Natural killer cell (primary cell): ENCODE measurements around the gene FAM184B. TPM values are rescaled to one million over a fixed set of nuclear protein-coding genes. Genes with fewer than 3 reads are reported as not detected.

Experiments used
- ATAC-seq, 3 donors: fragments of 150-1000 bp in 2 of 3; fragments of 200-7000 bp in 1 of 3; cut with Tn5 transposase; 1 replicate in 1 of 3; 2 replicates in 2 of 3; pipeline ENCODE4 v1.10.0; 2021; ENCODE audit warnings: mild to moderate bottlenecking in 2 of 3, moderate library complexity in 2 of 3
- DNase-seq, 2 donors: peaks; one replicate each; pipeline versions ENCODE4 v3.0.0 to v3.0.0-alpha.2; 2013 to 2021; ENCODE audit warnings: mixed read lengths in 1 of 2
- H3K27ac ChIP-seq: one replicate; pipeline ENCODE4 v1.5.1; 2013; ENCODE audit warnings: mild to moderate bottlenecking, low read length
- H3K27me3 ChIP-seq: one replicate; pipeline ENCODE4 v1.6.1; 2013; ENCODE audit warnings: low read length; ENCODE audit not compliant: control insufficient read depth, insufficient read depth
- H3K36me3 ChIP-seq: one replicate; pipeline ENCODE4 v1.6.1; 2013; ENCODE audit warnings: low read length; ENCODE audit not compliant: control insufficient read depth, insufficient read depth
- H3K4me1 ChIP-seq: one replicate; pipeline ENCODE4 v1.6.1; 2013; ENCODE audit warnings: low read length; ENCODE audit not compliant: control insufficient read depth, insufficient read depth
- H3K4me3 ChIP-seq: one replicate; pipeline ENCODE4 v1.5.1; 2013; ENCODE audit warnings: low read length
- H3K9me3 ChIP-seq: one replicate; pipeline ENCODE4 v1.6.1; 2013; ENCODE audit warnings: low read length; ENCODE audit not compliant: control insufficient read depth, insufficient read depth
- H3K27ac Mint-ChIP-seq, 2 donors: one replicate each; pipeline ENCODE4 v1.8.0; 2022; ENCODE audit warnings: mild to moderate bottlenecking in 2 of 2, mixed read lengths in 2 of 2, moderate library complexity in 1 of 2
- H3K27me3 Mint-ChIP-seq, 2 donors: one replicate each; pipeline ENCODE4 v1.8.0; 2022; ENCODE audit warnings: low read depth in 2 of 2, mixed read lengths in 2 of 2
- H3K36me3 Mint-ChIP-seq: one replicate; pipeline ENCODE4 v1.8.0; 2022; ENCODE audit warnings: mixed read lengths
- H3K4me1 Mint-ChIP-seq, 2 donors: one replicate each; pipeline ENCODE4 v1.8.0; 2022; ENCODE audit warnings: mixed read lengths in 2 of 2
- H3K4me3 Mint-ChIP-seq: one replicate; pipeline ENCODE4 v1.8.0; 2022; ENCODE audit warnings: mild to moderate bottlenecking, moderate library complexity, mixed read lengths
- H3K9me3 Mint-ChIP-seq, 2 donors: one replicate each; pipeline ENCODE4 v1.8.0; 2022; ENCODE audit warnings: mixed read lengths in 2 of 2
- WGBS: methylation state at CpG from one replicate; pipeline ENCODE4 v1.1.7; 2013; ENCODE audit warnings: missing lambda C conversion rate; ENCODE audit not compliant: insufficient coverage; 5-methylcytosine and 5-hydroxymethylcytosine counted together
- intact Hi-C: fragments of 100-400 bp; cut with micrococcal nuclease; formaldehyde crosslinking; loops from one replicate; pipeline ENCODE4 v1.14.2; 2022
- total RNA-seq, 4 donors: library from RNA; stranded (reverse); fragments of 120-200 nt in 1 of 4; gene quantifications; one replicate each; pipeline versions ENCODE4 v1.2.3 to v1.2.4, GENCODE V29; 2013 to 2022
- TF ChIP-seq, protein P1 (sequence below): fragments of 200-600 bp; IDR thresholded peaks from one replicate; pipeline ENCODE4 v1.8.0; 2022; ENCODE audit warnings: antibody characterized with exemption

The FAM184B gene
- total RNA-seq, 3 donors from 2014 or later (not counting 1 experiment from before 2014, with no cell fraction given): 0.05 TPM; not detected in 2

DNA sequence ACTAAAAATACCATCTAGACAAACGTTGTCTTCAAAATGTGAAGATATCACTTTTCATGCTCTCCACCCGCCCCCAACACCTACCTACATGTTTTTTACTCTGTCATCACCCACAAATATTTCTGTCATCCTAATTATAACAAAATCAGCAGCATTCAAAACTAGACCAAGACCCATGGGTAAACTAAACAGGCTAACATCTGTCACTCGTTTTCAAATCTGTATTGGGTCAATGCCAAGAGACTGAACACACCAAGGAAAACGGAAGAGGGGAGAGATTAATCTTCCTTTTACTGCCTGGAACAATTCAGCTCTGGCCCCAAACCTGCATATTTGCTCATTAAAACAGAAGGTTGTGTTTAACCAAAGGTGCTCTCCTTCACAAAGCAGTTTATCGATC is 17.5 kb downstream of the FAM184B start:
- ATAC-seq (no peak), DNase-seq (no peak)
- Mint-ChIP-seq H3K36me3 (no peaks in the 10 kb centered on the region), H3K4me1 (peaks cover 12% of the 10 kb centered on the region in 2 donors), H3K27ac (no peak overlapping the region), H3K27me3 (peaks cover 0 to 2% of the 10 kb centered on the region in 2 donors), H3K9me3 (no peaks in the 10 kb centered on the region), H3K4me3 (no peak overlapping the region)
- no peak overlapping the region for H3K27ac ChIP-seq
- no peaks in the 10 kb centered on the region for H3K27me3 ChIP-seq
- no peak overlapping the region for H3K4me3 ChIP-seq
- 70% methylated on average over 5 of the region's 5 CpGs for WGBS
- intact Hi-C loops: no loop called here
- no peaks in the 10 kb centered on the region for H3K4me1 ChIP-seq
- TF ChIP-seq, protein P1, sequence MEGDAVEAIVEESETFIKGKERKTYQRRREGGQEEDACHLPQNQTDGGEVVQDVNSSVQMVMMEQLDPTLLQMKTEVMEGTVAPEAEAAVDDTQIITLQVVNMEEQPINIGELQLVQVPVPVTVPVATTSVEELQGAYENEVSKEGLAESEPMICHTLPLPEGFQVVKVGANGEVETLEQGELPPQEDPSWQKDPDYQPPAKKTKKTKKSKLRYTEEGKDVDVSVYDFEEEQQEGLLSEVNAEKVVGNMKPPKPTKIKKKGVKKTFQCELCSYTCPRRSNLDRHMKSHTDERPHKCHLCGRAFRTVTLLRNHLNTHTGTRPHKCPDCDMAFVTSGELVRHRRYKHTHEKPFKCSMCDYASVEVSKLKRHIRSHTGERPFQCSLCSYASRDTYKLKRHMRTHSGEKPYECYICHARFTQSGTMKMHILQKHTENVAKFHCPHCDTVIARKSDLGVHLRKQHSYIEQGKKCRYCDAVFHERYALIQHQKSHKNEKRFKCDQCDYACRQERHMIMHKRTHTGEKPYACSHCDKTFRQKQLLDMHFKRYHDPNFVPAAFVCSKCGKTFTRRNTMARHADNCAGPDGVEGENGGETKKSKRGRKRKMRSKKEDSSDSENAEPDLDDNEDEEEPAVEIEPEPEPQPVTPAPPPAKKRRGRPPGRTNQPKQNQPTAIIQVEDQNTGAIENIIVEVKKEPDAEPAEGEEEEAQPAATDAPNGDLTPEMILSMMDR: no peak
- no peaks in the 10 kb centered on the region for H3K36me3 ChIP-seq
- no peaks in the 10 kb centered on the region for H3K9me3 ChIP-seq

DNA sequence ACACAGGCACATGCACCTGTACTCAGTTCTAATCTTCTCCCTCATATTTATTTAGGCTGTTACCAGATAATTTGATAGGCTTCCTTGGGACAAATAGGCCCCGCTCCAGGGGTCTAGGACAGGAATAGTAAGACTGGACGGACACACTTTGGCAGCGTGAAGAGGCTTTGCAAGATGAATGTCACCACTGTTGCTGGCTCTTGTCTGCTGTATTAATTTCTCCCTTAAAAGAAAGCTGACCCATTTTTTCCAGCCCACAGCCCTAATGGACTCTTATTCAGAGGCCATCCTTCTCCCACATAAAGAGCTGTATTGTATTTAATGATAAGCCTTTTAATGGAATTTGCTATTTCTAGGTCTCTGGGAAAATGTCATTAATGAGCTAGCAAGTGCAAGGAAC is 18.0 kb downstream of the FAM184B start:
- no peaks in the 10 kb centered on the region for H3K36me3 ChIP-seq
- Mint-ChIP-seq H3K36me3 (no peaks in the 10 kb centered on the region), H3K27ac (no peak overlapping the region), H3K9me3 (no peaks in the 10 kb centered on the region), H3K27me3 (peaks cover 0 to 2% of the 10 kb centered on the region in 2 donors), H3K4me1 (peaks cover 12% of the 10 kb centered on the region in 2 donors), H3K4me3 (no peak overlapping the region)
- TF ChIP-seq, protein P1: no peak
- H3K27ac ChIP-seq: no peak overlapping the region
- ATAC-seq (no peak), DNase-seq (no peak)
- no peak overlapping the region for H3K4me3 ChIP-seq
- intact Hi-C loops: no loop called here
- no peaks in the 10 kb centered on the region for H3K9me3 ChIP-seq
- 99% methylated on average over 3 of the region's 3 CpGs for WGBS
- no peaks in the 10 kb centered on the region for H3K27me3 ChIP-seq
- H3K4me1 ChIP-seq: no peaks in the 10 kb centered on the region

DNA sequence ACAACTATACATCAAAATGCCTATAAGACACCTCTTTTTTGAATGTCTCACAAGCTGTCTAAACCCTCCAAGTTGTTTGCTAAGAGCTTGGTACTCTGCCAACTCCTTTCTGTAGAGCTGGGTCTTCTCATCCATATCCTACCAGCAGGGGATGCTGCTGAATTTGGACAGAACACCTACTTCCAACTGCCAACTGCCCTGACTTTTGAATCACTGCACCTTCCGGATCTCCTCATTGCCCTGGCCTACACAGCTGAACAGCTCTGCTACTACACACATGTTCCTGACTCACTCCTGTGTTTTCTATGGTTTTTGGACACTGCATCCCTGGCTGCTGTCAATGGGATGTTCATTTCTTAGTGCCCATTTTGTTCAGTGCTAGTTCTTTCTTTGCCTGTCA is 18.7 kb downstream of the FAM184B start:
- Histone ChIP-seq H3K4me3 (no peak overlapping the region), H3K27ac (no peak overlapping the region), H3K4me1 (no peaks in the 10 kb centered on the region), H3K36me3 (no peaks in the 10 kb centered on the region), H3K27me3 (no peaks in the 10 kb centered on the region), H3K9me3 (no peaks in the 10 kb centered on the region)
- H3K4me1 Mint-ChIP-seq: peaks cover 12% of the 10 kb centered on the region in 2 donors
- no peak overlapping the region for H3K4me3 Mint-ChIP-seq
- 93% methylated on average over 1 of the region's 1 CpG for WGBS
- H3K27ac Mint-ChIP-seq: no peak overlapping the region
- H3K9me3 Mint-ChIP-seq: no peaks in the 10 kb centered on the region
- no peaks in the 10 kb centered on the region for H3K36me3 Mint-ChIP-seq
- DNase-seq: peak in 1 of 2 donors; percentile 6
- TF ChIP-seq, protein P1: no peak
- intact Hi-C loops: no loop called here
- H3K27me3 Mint-ChIP-seq: peaks cover 0 to 2% of the 10 kb centered on the region in 2 donors
- no peak for ATAC-seq

DNA sequence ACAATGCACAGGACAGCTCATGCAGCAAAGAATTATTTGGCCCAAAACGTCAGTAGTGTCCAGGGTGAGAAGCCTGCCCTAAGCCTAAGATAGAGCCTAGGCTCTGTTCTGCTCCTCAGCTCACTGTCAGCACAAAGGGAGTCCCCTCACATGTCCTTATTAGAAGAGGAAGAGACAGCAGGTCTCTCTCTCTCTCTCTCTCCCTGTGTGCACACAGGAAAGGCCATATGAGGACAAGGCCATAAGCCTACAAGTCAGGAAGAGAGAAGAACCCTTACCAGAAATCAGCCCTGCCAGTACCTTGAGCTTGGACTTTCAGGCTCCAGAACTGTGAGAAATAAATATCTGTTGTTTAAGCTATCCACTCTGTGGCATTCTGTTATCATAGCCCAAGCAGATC is 20.4 kb downstream of the FAM184B start:
- Mint-ChIP-seq H3K9me3 (no peaks in the 10 kb centered on the region), H3K27me3 (peaks cover 0 to 3% of the 10 kb centered on the region in 2 donors), H3K4me1 (peaks cover 9 to 10% of the 10 kb centered on the region in 2 donors), H3K4me3 (no peak overlapping the region), H3K36me3 (no peaks in the 10 kb centered on the region), H3K27ac (no peak overlapping the region)
- Histone ChIP-seq H3K9me3 (no peaks in the 10 kb centered on the region), H3K36me3 (no peaks in the 10 kb centered on the region), H3K27ac (no peak overlapping the region), H3K4me1 (no peaks in the 10 kb centered on the region), H3K4me3 (no peak overlapping the region), H3K27me3 (no peaks in the 10 kb centered on the region)
- TF ChIP-seq, protein P1: no peak
- ATAC-seq (no peak), DNase-seq (no peak)
- intact Hi-C loops: no loop called here
- 84% methylated on average over 1 of the region's 1 CpG for whole genome bisulfite sequencing
